GM12892 (cell line): ENCODE measurements around the gene NT5C2.

ENCODE experiments used
- POLR2A ChIP-seq: IDR thresholded peaks from 2 replicates; pipeline ENCODE4 v1.6.1; 2011; ENCODE audit warnings: low read depth, low read length, control low read depth
- POLR2AphosphoS5 ChIP-seq: IDR thresholded peaks from 2 replicates; pipeline ENCODE4 v1.6.1; 2011; ENCODE audit warnings: low read depth, low read length, control low read depth

DNA sequence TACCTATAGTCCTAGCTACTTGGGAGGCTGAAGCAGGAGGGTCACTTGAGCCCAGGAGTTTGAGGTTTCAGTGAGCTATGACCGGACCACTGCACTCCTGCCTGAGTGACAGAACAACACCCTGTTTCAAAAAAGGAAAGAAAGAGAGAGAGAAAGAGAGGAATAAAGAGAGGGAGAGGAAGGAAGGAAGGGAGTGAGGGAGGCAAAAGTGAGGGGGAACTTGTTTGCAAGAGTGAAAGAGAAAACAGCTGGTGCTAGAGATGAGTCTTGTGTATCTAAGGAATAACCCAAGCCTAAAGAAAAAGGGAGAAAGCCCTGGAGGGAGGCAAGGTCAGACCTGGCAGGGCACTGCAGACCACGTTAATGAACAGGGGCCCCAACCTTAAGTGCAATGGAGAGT is 4.8 kb upstream of the NT5C2 start:
- no peak for TF ChIP-seq POLR2A
- TF ChIP-seq POLR2AphosphoS5, result no peak
